Liver (tissue), 9 donors: Measurements from ENCODE around the gene TAF3. TPM values are rescaled to one million over a fixed set of nuclear protein-coding genes. Genes with fewer than 3 reads are reported as not detected.
A peak's percentile ranks its signal among the peaks of the same experiment; 100 is the strongest.

Source experiments
- DNase-seq: peaks from one replicate; pipeline ENCODE4 v3.0.0-alpha.2; 2017; ENCODE audit warnings: low spot score
- H3K27ac ChIP-seq, 2 donors: one replicate each; pipeline ENCODE4 v1.7.0; 2013; ENCODE audit warnings: inconsistent platforms in 2 of 2, low read length in 2 of 2, control low read depth in 1 of 2, low read depth in 1 of 2, mild to moderate bottlenecking in 1 of 2
- H3K27me3 ChIP-seq, 4 donors: one replicate each; pipeline versions ENCODE4 v1.6.1 to v1.7.0; 2013; ENCODE audit warnings: low read length in 3 of 4, inconsistent platforms in 1 of 4, mild to moderate bottlenecking in 1 of 4, moderate library complexity in 1 of 4; ENCODE audit not compliant: control insufficient read depth in 4 of 4, insufficient read depth in 4 of 4
- H3K36me3 ChIP-seq, 4 donors: one replicate each; pipeline versions ENCODE4 v1.6.1 to v1.7.0; 2013; ENCODE audit warnings: low read length in 3 of 4, mild to moderate bottlenecking in 3 of 4, low read depth in 1 of 4, moderate library complexity in 1 of 4; ENCODE audit not compliant: control insufficient read depth in 4 of 4, insufficient read depth in 3 of 4
- H3K4me1 ChIP-seq, 4 donors: one replicate each; pipeline versions ENCODE4 v1.6.1 to v1.7.0; 2013; ENCODE audit warnings: low read length in 3 of 4, mild to moderate bottlenecking in 3 of 4, moderate library complexity in 1 of 4; ENCODE audit not compliant: control insufficient read depth in 4 of 4, insufficient read depth in 4 of 4
- H3K4me3 ChIP-seq, 3 donors: one replicate each; pipeline versions ENCODE4 v1.6.1 to v1.7.0; 2013; ENCODE audit warnings: low read length in 3 of 3, control low read depth in 1 of 3, low read depth in 1 of 3, mild to moderate bottlenecking in 1 of 3
- H3K9ac ChIP-seq, 2 donors: one replicate each; pipeline ENCODE4 v1.7.0; 2013; ENCODE audit warnings: low read length in 2 of 2, mild to moderate bottlenecking in 2 of 2, moderate library complexity in 2 of 2, control low read depth in 1 of 2, low read depth in 1 of 2
- H3K9me3 ChIP-seq, 4 donors: one replicate each; pipeline versions ENCODE4 v1.6.1 to v1.7.0; 2013; ENCODE audit warnings: low read length in 3 of 4; ENCODE audit not compliant: control insufficient read depth in 4 of 4
- ATF3 ChIP-seq: IDR thresholded peaks from 2 replicates; pipeline ENCODE4 v1.6.1; 2016; ENCODE audit warnings: antibody characterized with exemption
- EGR1 ChIP-seq, 2 donors: IDR thresholded peaks; 2 replicates each; pipeline ENCODE4 v1.6.1; 2016 to 2018; ENCODE audit warnings: antibody characterized with exemption in 2 of 2, low read depth in 2 of 2
- FOXA1 ChIP-seq: IDR thresholded peaks from 2 replicates; pipeline ENCODE4 v1.6.1; 2016; ENCODE audit warnings: antibody characterized with exemption
- FOXA2 ChIP-seq: IDR thresholded peaks from 2 replicates; pipeline ENCODE4 v1.6.1; 2016; ENCODE audit warnings: antibody characterized with exemption
- GABPA ChIP-seq, 2 donors: IDR thresholded peaks in 1 of 2; conservative IDR thresholded peaks in 1 of 2; 2 replicates each; pipeline ENCODE4 v1.6.1; 2016; ENCODE audit warnings: antibody characterized with exemption in 2 of 2, mild to moderate bottlenecking in 1 of 2, moderate library complexity in 1 of 2
- HNF4A ChIP-seq, 2 donors: conservative IDR thresholded peaks; 2 replicates each; pipeline ENCODE4 v1.6.1; 2016; ENCODE audit warnings: antibody characterized with exemption in 2 of 2, mild to moderate bottlenecking in 2 of 2
- HNF4G ChIP-seq: IDR thresholded peaks from 2 replicates; pipeline ENCODE4 v1.6.1; 2016; ENCODE audit warnings: antibody characterized with exemption
- JUND ChIP-seq, 2 donors: IDR thresholded peaks; 2 replicates each; pipeline ENCODE4 v1.6.1; 2016; ENCODE audit warnings: antibody characterized with exemption in 2 of 2
- MAX ChIP-seq: IDR thresholded peaks from 2 replicates; pipeline ENCODE4 v1.6.1; 2016; ENCODE audit warnings: antibody characterized with exemption
- NR2F2 ChIP-seq: IDR thresholded peaks from 2 replicates; pipeline ENCODE4 v1.6.1; 2016; ENCODE audit warnings: antibody characterized with exemption
- RAD21 ChIP-seq, 2 donors: IDR thresholded peaks; 2 replicates each; pipeline ENCODE4 v1.6.1; 2016; ENCODE audit warnings: antibody characterized with exemption in 2 of 2, mild to moderate bottlenecking in 2 of 2
- REST ChIP-seq: IDR thresholded peaks from 2 replicates; pipeline ENCODE4 v1.6.1; 2016; ENCODE audit warnings: antibody characterized with exemption, mild to moderate bottlenecking
- RXRA ChIP-seq, 2 donors: IDR thresholded peaks; 2 replicates each; pipeline ENCODE4 v1.6.1; 2017 to 2018; ENCODE audit warnings: antibody characterized with exemption in 2 of 2, mild to moderate bottlenecking in 1 of 2
- SP1 ChIP-seq: IDR thresholded peaks from 2 replicates; pipeline ENCODE4 v1.6.1; 2018; ENCODE audit warnings: antibody characterized with exemption, mild to moderate bottlenecking
- TAF1 ChIP-seq: conservative IDR thresholded peaks from 2 replicates; pipeline ENCODE4 v1.6.1; 2016; ENCODE audit warnings: antibody characterized with exemption, mild to moderate bottlenecking
- YY1 ChIP-seq: IDR thresholded peaks from 2 replicates; pipeline ENCODE4 v1.6.1; 2016; ENCODE audit warnings: antibody characterized with exemption, mild to moderate bottlenecking
- WGBS: extraction: QIAGEN DNeasy Blood & Tissue Kit; methylation state at CpG from one replicate; pipeline ENCODE4 v1.1.7; 2013; 5-methylcytosine and 5-hydroxymethylcytosine counted together
- polyA plus RNA-seq, 2 donors: library from polyadenylated mRNA; stranded (reverse) in 1 of 2; unstranded in 1 of 2; fragments of 200-250 nt in 1 of 2; fragments of >200 nt in 1 of 2; fragmentation: Nextera tagmentation in 1 of 2; extraction: Ambion mirVana in 1 of 2; gene quantifications; one replicate each; pipeline versions ENCODE4 v1.2.1 to v1.2.3, GENCODE V29; 2013 to 2015
- total RNA-seq, 2 donors: library from RNA; depleted of rRNA; stranded (reverse); fragments of >200 nt; gene quantifications; one replicate each; pipeline ENCODE4 v1.2.3, GENCODE V29; 2014
- TF ChIP-seq, protein P1 (sequence below): fragments of 150-350 bp; IDR thresholded peaks from 2 replicates; pipeline ENCODE4 v1.5.1; 2017; ENCODE audit warnings: improper control_type of control experiment, low read depth, low read length; ENCODE audit not compliant: missing input control
- TF ChIP-seq, protein P2 (sequence below): IDR thresholded peaks from 2 replicates; pipeline ENCODE4 v1.6.1; 2016; ENCODE audit warnings: antibody characterized with exemption
- donor health status: healthy.
- donor health status: healthy.
- donor health status: healthy.
- donor health status: healthy.
- donor health status: healthy.

TAF3 gene
- total and polyA plus RNA-seq, 4 donors, result 1.5 to 3.6 (median 1.9) TPM

DNA sequence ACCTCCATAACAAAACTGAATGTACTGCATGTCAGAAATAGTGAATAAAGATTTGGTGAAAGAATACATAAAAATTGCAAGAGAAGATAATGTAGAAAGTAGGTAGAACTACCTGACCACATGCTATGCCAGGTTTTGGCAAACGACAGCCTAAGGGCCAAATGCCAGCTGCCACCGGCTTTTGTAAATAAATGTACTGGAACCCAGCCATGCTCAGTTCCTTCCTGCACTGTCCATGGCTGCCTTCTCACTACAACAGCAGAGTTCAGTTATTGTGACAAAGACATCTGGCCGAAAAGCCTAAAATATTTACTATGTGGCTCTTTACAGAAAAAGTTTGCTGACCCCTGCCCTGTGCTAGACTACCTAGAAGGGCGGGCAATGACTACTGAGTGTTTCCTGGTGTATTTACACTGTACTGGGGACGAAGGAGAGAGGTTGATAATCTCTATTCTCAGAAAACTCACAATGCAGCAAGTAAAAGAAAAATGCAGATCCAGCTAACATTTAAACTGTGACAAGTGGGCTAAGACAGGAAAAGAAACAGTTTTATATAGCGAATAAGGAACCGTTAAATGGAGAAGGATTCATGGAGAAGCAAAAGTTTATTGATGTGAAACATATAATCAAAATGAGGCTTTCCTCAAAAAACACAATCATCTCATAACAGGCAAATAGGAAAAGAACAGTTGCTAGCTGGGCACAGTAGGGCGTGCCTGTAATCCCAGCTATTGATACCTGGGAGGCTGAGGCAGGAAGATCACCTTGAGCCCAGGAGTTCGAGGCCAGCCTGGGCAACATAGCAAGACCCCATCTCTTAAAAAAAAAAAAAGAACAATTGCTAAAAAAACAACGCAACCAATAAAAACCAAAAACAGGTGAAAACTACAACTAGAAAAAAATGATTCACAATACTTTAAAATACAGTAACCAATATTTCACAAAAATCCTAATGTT is 44.2 kb upstream of the TAF3 start:
- Histone ChIP-seq H3K36me3 (peaks cover 7 to 24% (median 17%) of the 10 kb centered on the region in 4 donors), H3K9ac (peak overlapping the region in 1 of 2 donors; percentile 54), H3K27ac (peak overlapping the region; percentile 33 to 50), H3K9me3 (no peaks in the 10 kb centered on the region), H3K27me3 (no peaks in the 10 kb centered on the region), H3K4me1 (peaks cover 0 to 12% (median 8%) of the 10 kb centered on the region in 4 donors), H3K4me3 (no peak overlapping the region)
- DNase-seq, result no peak
- WGBS, result 47% methylated on average over 10 of the region's 10 CpGs
- TF ChIP-seq, protein P1, sequence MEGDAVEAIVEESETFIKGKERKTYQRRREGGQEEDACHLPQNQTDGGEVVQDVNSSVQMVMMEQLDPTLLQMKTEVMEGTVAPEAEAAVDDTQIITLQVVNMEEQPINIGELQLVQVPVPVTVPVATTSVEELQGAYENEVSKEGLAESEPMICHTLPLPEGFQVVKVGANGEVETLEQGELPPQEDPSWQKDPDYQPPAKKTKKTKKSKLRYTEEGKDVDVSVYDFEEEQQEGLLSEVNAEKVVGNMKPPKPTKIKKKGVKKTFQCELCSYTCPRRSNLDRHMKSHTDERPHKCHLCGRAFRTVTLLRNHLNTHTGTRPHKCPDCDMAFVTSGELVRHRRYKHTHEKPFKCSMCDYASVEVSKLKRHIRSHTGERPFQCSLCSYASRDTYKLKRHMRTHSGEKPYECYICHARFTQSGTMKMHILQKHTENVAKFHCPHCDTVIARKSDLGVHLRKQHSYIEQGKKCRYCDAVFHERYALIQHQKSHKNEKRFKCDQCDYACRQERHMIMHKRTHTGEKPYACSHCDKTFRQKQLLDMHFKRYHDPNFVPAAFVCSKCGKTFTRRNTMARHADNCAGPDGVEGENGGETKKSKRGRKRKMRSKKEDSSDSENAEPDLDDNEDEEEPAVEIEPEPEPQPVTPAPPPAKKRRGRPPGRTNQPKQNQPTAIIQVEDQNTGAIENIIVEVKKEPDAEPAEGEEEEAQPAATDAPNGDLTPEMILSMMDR, result no peak
- TF ChIP-seq GABPA (IDR thresholded peaks at IDR 0.05 in 1 of 2, conservative IDR thresholded peaks at IDR 0.05 in 1 of 2) (no peak), HNF4G (no peak), YY1 (peak; percentile 90), FOXA2 (peak; percentile 68), REST (no peak), RXRA (IDR thresholded peaks at IDR 0.05) (peak in 1 of 2 donors; percentile 25), TAF1 (no peak), ATF3 (no peak), RAD21 (IDR thresholded peaks at IDR 0.05) (peak; percentile 18 to 25), NR2F2 (no peak), FOXA1 (peak; percentile 31), MAX (peak; percentile 44), JUND (IDR thresholded peaks at IDR 0.05) (no peak), HNF4A (conservative IDR thresholded peaks at IDR 0.05) (peak in 1 of 2 donors; percentile 25), EGR1 (IDR thresholded peaks at IDR 0.05; ENCODE audit: low read depth in 2 of 2) (no peak), SP1 (peak; percentile 41)
- TF ChIP-seq, protein P2, sequence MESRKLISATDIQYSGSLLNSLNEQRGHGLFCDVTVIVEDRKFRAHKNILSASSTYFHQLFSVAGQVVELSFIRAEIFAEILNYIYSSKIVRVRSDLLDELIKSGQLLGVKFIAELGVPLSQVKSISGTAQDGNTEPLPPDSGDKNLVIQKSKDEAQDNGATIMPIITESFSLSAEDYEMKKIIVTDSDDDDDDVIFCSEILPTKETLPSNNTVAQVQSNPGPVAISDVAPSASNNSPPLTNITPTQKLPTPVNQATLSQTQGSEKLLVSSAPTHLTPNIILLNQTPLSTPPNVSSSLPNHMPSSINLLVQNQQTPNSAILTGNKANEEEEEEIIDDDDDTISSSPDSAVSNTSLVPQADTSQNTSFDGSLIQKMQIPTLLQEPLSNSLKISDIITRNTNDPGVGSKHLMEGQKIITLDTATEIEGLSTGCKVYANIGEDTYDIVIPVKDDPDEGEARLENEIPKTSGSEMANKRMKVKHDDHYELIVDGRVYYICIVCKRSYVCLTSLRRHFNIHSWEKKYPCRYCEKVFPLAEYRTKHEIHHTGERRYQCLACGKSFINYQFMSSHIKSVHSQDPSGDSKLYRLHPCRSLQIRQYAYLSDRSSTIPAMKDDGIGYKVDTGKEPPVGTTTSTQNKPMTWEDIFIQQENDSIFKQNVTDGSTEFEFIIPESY, result peak; percentile 38
